Esophagus squamous epithelium (tissue), 5 donors: ENCODE data around the gene TMEM245. TPM values are rescaled to one million over a fixed set of nuclear protein-coding genes. Genes with fewer than 3 reads are reported as not detected.

Source experiments
- DNase-seq: peaks from one replicate; lab custom pipeline; 2025; lab: John Stamatoyannopoulos, UW
- H3K27ac ChIP-seq, 4 donors: fragments of 200-600 bp; sonication (generic); one replicate each; pipeline ENCODE4 v1.5.1; 2016 to 2019; ENCODE audit warnings: mild to moderate bottlenecking in 1 of 4
- H3K27me3 ChIP-seq, 4 donors: fragments of 200-600 bp; sonication (generic); 1 replicate in 3 of 4; 2 replicates in 1 of 4; pipeline versions ENCODE4 v1.5.1 to v1.6.0; 2017 to 2021; ENCODE audit warnings: antibody characterized with exemption in 1 of 4
- H3K36me3 ChIP-seq, 3 donors: fragments of 200-600 bp; sonication (generic); one replicate each; pipeline ENCODE4 v1.5.1; 2016 to 2019
- H3K4me1 ChIP-seq, 3 donors: fragments of 200-600 bp; sonication (generic); one replicate each; pipeline ENCODE4 v1.5.1; 2017 to 2019
- H3K4me3 ChIP-seq, 4 donors: fragments of 200-600 bp; sonication (generic); 1 replicate in 3 of 4; 2 replicates in 1 of 4; pipeline ENCODE4 v1.5.1; 2016 to 2019; ENCODE audit warnings: mild to moderate bottlenecking in 2 of 4, moderate library complexity in 1 of 4
- H3K9me3 ChIP-seq, 3 donors: fragments of 200-600 bp; sonication (generic); one replicate each; pipeline ENCODE4 v1.5.1; 2016 to 2019
- CTCF ChIP-seq, 6 experiments: fragments of 450-650 bp in 4 of 6; fragments of 200-600 bp in 2 of 6; sonication (generic) in 2 of 6; IDR thresholded peaks; one replicate each; pipeline ENCODE4 v1.5.1; 2016 to 2019; ENCODE audit warnings: antibody characterized with exemption in 6 of 6, mild to moderate bottlenecking in 4 of 6, moderate library complexity in 4 of 6
- POLR2A ChIP-seq, 4 donors: fragments of 450-650 bp; IDR thresholded peaks; one replicate each; pipeline ENCODE4 v1.6.1; 2017; ENCODE audit warnings: antibody characterized with exemption in 4 of 4, mild to moderate bottlenecking in 4 of 4, moderate library complexity in 3 of 4
- WGBS, 2 donors: methylation state at CpG; one replicate each; pipeline ENCODE4 v1.1.5; 2018; 5-methylcytosine and 5-hydroxymethylcytosine counted together
- intact Hi-C: fragments of 100-400 bp; cut with DNase I; formaldehyde crosslinking; loops from one replicate; pipeline ENCODE4 v1.15.0; 2022
- total RNA-seq, 4 donors: library from RNA; depleted of rRNA; stranded (reverse); fragments of >200 nt; gene quantifications; one replicate each; pipeline ENCODE4 v1.1.0, GENCODE V29; 2016
- donor health status: DM: yes; HTN: yes; CAD: no.

The TMEM245 gene
- total RNA-seq, 4 donors from 2014 or later = 12.5 to 45.4 (median 25.9) TPM

- Histone ChIP-seq H3K9me3 (no peaks in the 10 kb centered on the region), H3K4me1 (no peaks in the 10 kb centered on the region), H3K36me3 (no peaks in the 10 kb centered on the region), H3K27ac (no peak overlapping the region), H3K27me3 (peaks cover 0 to 12% (median 0%) of the 10 kb centered on the region in 4 donors), H3K4me3 (no peak overlapping the region)
- 79 to 85% methylated on average over 2 to 4 of the region's 4 CpGs for WGBS, 2 donors
- DNase-seq = no peak
- TF ChIP-seq CTCF (IDR thresholded peaks at IDR 0.05) = no peak
- no peak for TF ChIP-seq POLR2A (IDR thresholded peaks at IDR 0.05)
- intact Hi-C loops = no loop called here
These were observed 39.8 kb upstream of the TMEM245 start for GRCh38 chr9:109159583-109159982.

- intact Hi-C loops = no loop called here
- Histone ChIP-seq H3K27ac (no peak overlapping the region), H3K9me3 (no peaks in the 10 kb centered on the region), H3K36me3 (no peaks in the 10 kb centered on the region), H3K4me3 (no peak overlapping the region), H3K27me3 (peaks cover 0 to 6% (median 0%) of the 10 kb centered on the region in 4 donors), H3K4me1 (no peaks in the 10 kb centered on the region)
- TF ChIP-seq CTCF (IDR thresholded peaks at IDR 0.05) = no peak
- TF ChIP-seq POLR2A (IDR thresholded peaks at IDR 0.05) = no peak
- no peak for DNase-seq
These were observed 38.9 kb upstream of the TMEM245 start for GRCh38 chr9:109158651-109159050.

GRCh38 chr9:109156708-109157107 lies 37.0 kb upstream of the TMEM245 start:
- no peak overlapping the region for H3K4me3 ChIP-seq
- no peaks in the 10 kb centered on the region for H3K4me1 ChIP-seq
- TF ChIP-seq CTCF (IDR thresholded peaks at IDR 0.05) (no peak), POLR2A (IDR thresholded peaks at IDR 0.05) (no peak)
- H3K27me3 ChIP-seq = no peaks in the 10 kb centered on the region
- H3K9me3 ChIP-seq = peaks cover 0 to 7% (median 0%) of the 10 kb centered on the region in 3 donors
- WGBS, 2 donors = 76 to 77% methylated on average over 8 of the region's 8 CpGs
- H3K27ac ChIP-seq = no peak overlapping the region
- DNase-seq = no peak
- intact Hi-C loops = no loop called here
- no peaks in the 10 kb centered on the region for H3K36me3 ChIP-seq

- H3K36me3 ChIP-seq = no peaks in the 10 kb centered on the region
- H3K4me3 ChIP-seq = no peak overlapping the region
- peaks cover 0 to 7% (median 0%) of the 10 kb centered on the region in 3 donors for H3K9me3 ChIP-seq
- intact Hi-C loops = no loop called here
- WGBS, 2 donors = 78 to 100% methylated on average over 1 to 3 of the region's 3 CpGs
- H3K27me3 ChIP-seq = no peaks in the 10 kb centered on the region
- no peak for TF ChIP-seq CTCF (IDR thresholded peaks at IDR 0.05)
- TF ChIP-seq POLR2A (IDR thresholded peaks at IDR 0.05) = no peak
- DNase-seq = no peak
- no peak overlapping the region for H3K27ac ChIP-seq
- H3K4me1 ChIP-seq = no peaks in the 10 kb centered on the region
These were observed 31.3 kb upstream of the TMEM245 start for GRCh38 chr9:109150925-109151545.

- TF ChIP-seq CTCF (IDR thresholded peaks at IDR 0.05) (no peak), POLR2A (IDR thresholded peaks at IDR 0.05) (no peak)
- 87 to 93% methylated on average over 4 of the region's 4 CpGs for WGBS, 2 donors
- Histone ChIP-seq H3K36me3 (no peaks in the 10 kb centered on the region), H3K27me3 (no peaks in the 10 kb centered on the region), H3K9me3 (peaks cover 0 to 7% (median 0%) of the 10 kb centered on the region in 3 donors), H3K27ac (no peak overlapping the region), H3K4me3 (no peak overlapping the region), H3K4me1 (no peaks in the 10 kb centered on the region)
- intact Hi-C loops = no loop called here
- no peak for DNase-seq
These were observed 30.0 kb upstream of the TMEM245 start for GRCh38 chr9:109149722-109150121.
